SIG-M5 treated with dmso at 0.1 percent for 504 hours (cell line): ENCODE data around the gene RNU11.
"Not testable (repeated sequence)": the region's sequence is repeated elsewhere in the genome, so short reads cannot be mapped to it uniquely, and the experiment has no call there.

Experiments
- DNase-seq: peaks from one replicate; lab custom pipeline; 2025; ENCODE audit not compliant: unreplicated experiment; lab: John Stamatoyannopoulos, UW

RNU11 gene

GRCh38 chr1:28663871-28664470, 15.6 kb downstream of the RNU11 start:
- DNase-seq: no peak

- DNase-seq: no peak
These were observed 18.4 kb downstream of the RNU11 start for GRCh38 chr1:28666806-28667205.

DNA sequence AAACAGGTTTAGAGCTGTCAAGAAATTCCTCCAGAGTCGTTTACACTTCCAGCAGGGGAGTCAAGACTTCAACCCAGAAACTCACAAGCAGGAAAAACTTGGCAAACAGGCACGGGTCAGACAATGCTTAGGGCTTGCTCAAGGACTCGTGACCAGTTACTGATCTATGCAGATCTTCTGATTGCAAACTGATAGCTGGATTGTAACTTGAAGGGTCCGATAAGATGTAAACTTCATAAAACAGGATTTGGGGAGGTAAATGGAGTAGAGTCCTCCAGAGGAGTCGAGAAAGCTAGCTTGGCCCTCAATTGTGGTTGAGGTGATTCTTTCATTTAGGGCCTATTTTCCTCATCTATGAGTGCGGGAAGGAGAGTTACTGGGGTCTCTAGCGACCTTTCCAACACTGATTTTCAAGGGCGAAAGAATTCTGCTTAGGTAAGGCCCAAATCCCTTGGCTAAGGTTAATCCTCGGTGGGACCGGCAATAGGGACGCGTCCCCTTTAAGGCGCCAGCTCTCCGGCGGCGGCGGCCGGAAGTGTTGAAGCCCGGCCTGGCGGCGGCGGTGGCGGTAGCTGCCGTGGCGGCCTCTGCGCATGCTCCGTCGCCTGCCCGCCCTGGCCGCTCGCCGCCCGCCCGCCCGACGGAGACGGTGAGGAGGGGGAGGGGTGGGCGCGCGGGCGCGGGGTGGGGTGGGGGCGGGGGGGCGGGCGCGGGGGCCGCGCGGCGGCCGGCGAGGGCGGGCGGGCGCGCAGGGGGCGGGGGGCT, 20.0 kb downstream of the RNU11 start, which contains the start of gene GMEB1:
Gene GMEB1, plus strand, starts transcription at position 594 of the 765 bp plus-strand sequence. CDS start 14,829 bp downstream, outside the sequence.
- DNase-seq: peak; percentile 79

DNA sequence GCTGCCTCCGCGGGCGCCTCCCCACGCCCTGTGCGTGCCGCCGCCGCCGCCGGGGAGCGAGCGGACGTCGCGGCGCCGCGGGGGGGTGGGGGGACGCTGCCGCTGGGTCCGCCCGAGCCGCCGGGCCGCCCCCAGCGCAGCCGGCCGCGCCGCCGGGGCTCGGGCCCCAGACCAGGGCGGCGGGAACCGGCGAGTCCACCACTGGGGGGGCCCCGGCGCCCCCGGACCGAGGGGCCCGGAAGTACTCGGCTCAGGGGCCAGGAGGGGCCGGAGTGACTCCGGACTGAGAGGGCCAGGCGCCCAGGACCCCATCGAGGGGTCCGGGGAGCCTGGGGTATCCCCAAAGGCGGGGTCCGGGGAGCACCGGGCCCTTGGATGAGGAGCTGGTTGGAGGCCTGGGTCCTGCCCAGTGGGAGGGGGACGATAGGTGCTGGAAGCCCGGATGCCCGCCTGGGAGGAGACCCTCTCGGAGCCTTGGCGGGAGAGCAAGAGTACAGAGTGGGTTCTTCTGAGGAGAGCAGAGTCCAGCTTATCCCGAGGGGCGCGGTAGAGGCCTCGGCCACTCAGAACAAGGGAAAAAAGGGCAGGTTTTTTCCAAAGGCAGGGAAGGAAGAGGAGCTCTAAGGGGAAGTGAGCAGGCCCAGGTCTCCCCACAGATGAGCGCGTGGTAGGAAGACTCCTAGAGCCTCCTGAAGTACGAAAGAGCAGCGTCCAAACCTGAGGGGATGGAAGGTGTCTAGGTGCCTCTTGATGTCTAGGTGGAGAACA, 20.7 kb downstream of the RNU11 start:
- peak; percentile 68 for DNase-seq

GRCh38 chr1:28671254-28671780, 22.9 kb downstream of the RNU11 start:
- no peak for DNase-seq

DNA sequence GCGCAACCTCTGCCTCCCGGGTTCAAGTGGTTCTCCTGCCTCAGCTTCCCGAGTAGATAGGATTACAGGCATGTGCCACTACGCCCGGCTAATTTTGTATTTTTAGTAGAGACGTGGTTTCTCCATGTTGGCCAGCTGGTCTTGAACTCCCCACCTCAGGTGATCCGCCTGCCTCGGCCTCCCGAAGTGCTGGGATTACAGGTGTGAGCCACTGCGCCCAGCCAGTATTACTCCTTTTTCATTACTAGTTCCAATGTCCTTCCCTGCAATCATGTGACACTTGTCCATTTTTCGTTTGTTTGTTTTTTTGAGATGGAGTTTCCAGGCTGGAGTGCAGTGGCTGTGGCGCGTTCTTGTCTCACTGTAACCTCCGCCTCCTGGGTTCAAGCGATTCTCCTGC, 24.6 kb downstream of the RNU11 start:
- not testable (repeated sequence) for DNase-seq

GRCh38 chr1:28675924-28676257, 27.5 kb downstream of the RNU11 start:
- no peak for DNase-seq

- DNase-seq: no peak
These were observed 31.8 kb downstream of the RNU11 start for GRCh38 chr1:28680151-28680550.

DNA sequence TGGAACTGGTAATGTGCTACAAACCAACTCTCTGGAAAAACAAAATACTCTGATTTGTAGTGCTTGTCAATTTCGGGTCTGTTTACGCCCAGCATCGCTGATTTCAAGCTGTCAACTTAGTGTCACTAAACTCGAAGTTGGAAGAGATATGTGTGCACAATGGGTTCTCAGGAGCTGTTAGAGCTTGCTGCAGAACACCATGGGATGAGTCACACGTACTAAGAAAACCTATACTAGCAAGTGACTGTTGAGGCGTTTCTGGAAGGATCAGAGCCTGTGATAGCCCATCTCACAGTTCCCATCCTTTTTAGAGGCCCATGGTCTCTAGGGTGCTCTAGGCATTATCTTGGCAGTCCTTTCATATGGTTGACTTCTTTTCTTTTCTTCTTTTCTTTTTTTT, 34.4 kb downstream of the RNU11 start:
- DNase-seq: no peak

- no peak for DNase-seq
These were observed 36.5 kb downstream of the RNU11 start for GRCh38 chr1:28684937-28685336.

DNA sequence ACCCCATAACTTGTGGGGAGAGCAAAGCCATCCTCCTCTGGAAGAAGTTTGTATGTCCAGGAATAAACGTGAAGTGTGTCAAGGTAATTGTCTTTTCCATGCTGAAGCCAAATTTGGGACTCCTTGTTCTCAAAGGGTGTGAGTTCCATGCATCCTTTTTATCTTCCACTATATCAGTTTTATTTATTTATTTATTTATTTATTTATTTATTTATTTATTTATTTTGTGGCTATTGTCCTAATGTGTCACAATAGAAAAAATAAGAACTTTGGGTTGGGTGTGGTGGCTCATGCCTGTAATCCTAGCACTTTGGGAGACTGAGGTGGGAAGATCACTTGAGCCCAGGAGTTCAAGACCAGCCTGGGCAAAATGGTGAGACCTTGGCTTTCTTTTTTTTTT, 43.2 kb downstream of the RNU11 start:
- DNase-seq: not testable (repeated sequence)
